HEK293T (cell line): ENCODE data around the gene MBLAC2.

Source experiments
- CTCF ChIA-PET: fragments of 350-600 bp; formaldehyde crosslinking; extraction: SDS; loops from one replicate; lab custom pipeline; 2021; ENCODE audit warnings: antibody characterized with exemption, inconsistent platforms; lab: Yijun Ruan, JAX
- POLR2A ChIA-PET: fragments of 350-600 bp; formaldehyde crosslinking; extraction: SDS; loops from one replicate; lab custom pipeline; 2020; ENCODE audit warnings: antibody characterized with exemption, inconsistent platforms; lab: Yijun Ruan, JAX
- DNase-seq: peaks from one replicate; pipeline ENCODE4 v3.0.0; 2012; ENCODE audit warnings: mixed read lengths; ENCODE audit errors: extremely low spot score
- ARNT ChIP-seq: fragments of 450-650 bp; IDR thresholded peaks from 2 replicates; pipeline ENCODE4 v1.6.1; 2017; ENCODE audit warnings: mild to moderate bottlenecking
- BHLHE40 ChIP-seq: fragments of 450-650 bp; IDR thresholded peaks from 2 replicates; pipeline ENCODE4 v1.6.1; 2016; ENCODE audit warnings: mild to moderate bottlenecking, moderate library complexity, borderline replicate concordance
- CTBP1 ChIP-seq: fragments of 450-650 bp; IDR thresholded peaks from 2 replicates; pipeline ENCODE4 v1.6.1; 2016; ENCODE audit warnings: borderline replicate concordance
- ELF4 ChIP-seq: fragments of 450-650 bp; IDR thresholded peaks from 2 replicates; pipeline ENCODE4 v1.6.1; 2017; ENCODE audit warnings: antibody characterized with exemption
- FOXA1 ChIP-seq: fragments of 450-650 bp; IDR thresholded peaks from 2 replicates; pipeline ENCODE4 v1.6.1; 2016; ENCODE audit warnings: mild to moderate bottlenecking
- FOXK2 ChIP-seq: fragments of 450-650 bp; IDR thresholded peaks from 2 replicates; pipeline ENCODE4 v1.6.1; 2016; ENCODE audit warnings: mild to moderate bottlenecking
- FOXM1 ChIP-seq: fragments of 450-650 bp; IDR thresholded peaks from 2 replicates; pipeline ENCODE4 v1.6.1; 2017; ENCODE audit warnings: mild to moderate bottlenecking, borderline replicate concordance
- HDGF ChIP-seq: fragments of 450-650 bp; IDR thresholded peaks from 2 replicates; pipeline ENCODE4 v1.6.1; 2017; ENCODE audit warnings: antibody characterized with exemption, borderline replicate concordance
- L3MBTL2 ChIP-seq: fragments of 450-650 bp; conservative IDR thresholded peaks from 2 replicates; pipeline ENCODE4 v1.6.1; 2016; ENCODE audit warnings: mild to moderate bottlenecking
- LEF1 ChIP-seq: fragments of 450-650 bp; IDR thresholded peaks from 2 replicates; pipeline ENCODE4 v1.6.1; 2017; ENCODE audit warnings: mild to moderate bottlenecking, borderline replicate concordance
- NFRKB ChIP-seq: fragments of 450-650 bp; IDR thresholded peaks from 2 replicates; pipeline ENCODE4 v1.6.1; 2016; ENCODE audit warnings: mild to moderate bottlenecking, moderate library complexity
- PKNOX1 ChIP-seq: fragments of 450-650 bp; IDR thresholded peaks from 2 replicates; pipeline ENCODE4 v1.6.1; 2016
- SP1 ChIP-seq: fragments of 450-650 bp; IDR thresholded peaks from 2 replicates; pipeline ENCODE4 v1.6.1; 2017
- SUZ12 ChIP-seq: fragments of 450-650 bp; IDR thresholded peaks from 2 replicates; pipeline ENCODE4 v1.6.1; 2016; ENCODE audit warnings: mild to moderate bottlenecking
- TARDBP ChIP-seq: fragments of 450-650 bp; IDR thresholded peaks from 2 replicates; pipeline ENCODE4 v1.6.1; 2016
- ZNF384 ChIP-seq: fragments of 450-650 bp; IDR thresholded peaks from 2 replicates; pipeline ENCODE4 v1.6.1; 2016

The MBLAC2 gene

GRCh38 chr5:90474235-90475107 lies at the start of gene MBLAC2, which contains the start of gene POLR3G:
MBLAC2 (minus strand) TSS chr5:90474771; CDS start chr5:90474292, 479 bp downstream.
POLR3G (plus strand) TSS chr5:90474864; CDS start chr5:90485568, 10,704 bp downstream.
- TF ChIP-seq CTBP1 (0 out of 2 replicates have a peak, but pooled peaks have one; percentile 51), L3MBTL2 (peak; percentile 97), ARNT (no peak)
- CTCF ChIA-PET = interaction anchor here (0.7 kb wide), 3 partner anchors 15 to 37 kb away, joined by 3 to 4 read pairs (median 3); no protein-coding TSS in a partner anchor
- peak; percentile 91 for DNase-seq
- POLR2A ChIA-PET = interaction anchor here (0.6 to 3.3 kb wide), 23 partner anchors 9 to 130 kb away, joined by 3 to 17 read pairs (median 5); partner anchors contain the start of genes ADGRV1, CETN3 and LYSMD3

- no peak for TF ChIP-seq NFRKB
- TF ChIP-seq CTBP1 = no peak
- TF ChIP-seq SUZ12 = no peak
- CTCF ChIA-PET = no interaction called here
- POLR2A ChIA-PET = no interaction called here
- no peak for DNase-seq
These were observed 44.5 kb upstream of the MBLAC2 start for GRCh38 chr5:90519081-90519480.

GRCh38 chr5:90518661-90519060 lies 44.1 kb upstream of the MBLAC2 start:
- TF ChIP-seq PKNOX1 = no peak
- TF ChIP-seq HDGF = no peak
- TF ChIP-seq SP1 = no peak
- no peak for TF ChIP-seq TARDBP
- TF ChIP-seq LEF1 = no peak
- TF ChIP-seq NFRKB = no peak
- no peak for TF ChIP-seq SUZ12
- TF ChIP-seq L3MBTL2 = no peak
- TF ChIP-seq FOXM1 = no peak
- POLR2A ChIA-PET = no interaction called here
- DNase-seq = no peak
- CTCF ChIA-PET = no interaction called here

- no peak for TF ChIP-seq FOXK2
- TF ChIP-seq LEF1 = no peak
- no peak for TF ChIP-seq ZNF384
- no peak for TF ChIP-seq ELF4
- no peak for TF ChIP-seq FOXM1
- no peak for TF ChIP-seq BHLHE40
- ChIA-PET CTCF (no interaction called here), POLR2A (no interaction called here)
- no peak for DNase-seq
These were observed 39.9 kb upstream of the MBLAC2 start for GRCh38 chr5:90514520-90514919.

GRCh38 chr5:90510438-90510837 lies 35.9 kb upstream of the MBLAC2 start:
- TF ChIP-seq HDGF (no peak), BHLHE40 (no peak), LEF1 (no peak), NFRKB (no peak), TARDBP (no peak), FOXM1 (no peak), SP1 (no peak), ELF4 (no peak), ARNT (no peak), L3MBTL2 (no peak), CTBP1 (no peak)
- ChIA-PET CTCF (no interaction called here), POLR2A (interaction anchor here (1.6 kb wide), 1 partner anchor 36 kb away, joined by 4 read pairs; the partner anchor contains the start of genes MBLAC2 and POLR3G)
- no peak for DNase-seq

- POLR2A ChIA-PET = no interaction called here
- TF ChIP-seq ELF4 = no peak
- no peak for TF ChIP-seq TARDBP
- TF ChIP-seq BHLHE40 = no peak
- TF ChIP-seq SP1 = no peak
- no peak for TF ChIP-seq ARNT
- no peak for TF ChIP-seq NFRKB
- TF ChIP-seq FOXA1 = no peak
- TF ChIP-seq FOXM1 = no peak
- TF ChIP-seq PKNOX1 = no peak
- no peak for TF ChIP-seq LEF1
- TF ChIP-seq FOXK2 = no peak
- TF ChIP-seq CTBP1 = no peak
- DNase-seq = no peak
- CTCF ChIA-PET = no interaction called here
These were observed 31.6 kb upstream of the MBLAC2 start for GRCh38 chr5:90506221-90506620.

- ChIA-PET CTCF (no interaction called here), POLR2A (interaction anchor here (1.7 kb wide), 1 partner anchor 30 kb away, joined by 6 read pairs; the partner anchor contains the start of genes MBLAC2 and POLR3G)
- TF ChIP-seq PKNOX1 = 0 out of 2 replicates have a peak, but pooled peaks have one; percentile 4
- TF ChIP-seq BHLHE40 = no peak
- DNase-seq = no peak
These were observed 30.2 kb upstream of the MBLAC2 start for GRCh38 chr5:90504743-90505142.
